Spleen (tissue), 11 donors: ENCODE measurements around the gene HCN3. TPM values are rescaled to one million over a fixed set of nuclear protein-coding genes. Genes with fewer than 3 reads are reported as not detected.

Source experiments
- DNase-seq: peaks from one replicate; pipeline ENCODE4 v3.0.0-alpha.2; 2020
- H3K27ac ChIP-seq, 8 donors: fragments of 200-600 bp; sonication (generic) in 7 of 8; 1 replicate in 4 of 8; 2 replicates in 4 of 8; pipeline versions ENCODE4 v1.5.0 to v1.8.0; 2016 to 2021; ENCODE audit warnings: inconsistent platforms in 4 of 8, mild to moderate bottlenecking in 4 of 8, moderate library complexity in 1 of 8
- H3K27me3 ChIP-seq, 7 donors: fragments of 200-600 bp; sonication (generic) in 6 of 7; replicated peaks in 1 of 7; 1 replicate in 4 of 7; 2 replicates in 3 of 7; pipeline versions ENCODE4 v1.5.0 to v1.8.0; 2016 to 2021; ENCODE audit warnings: inconsistent platforms in 3 of 7, mild to moderate bottlenecking in 1 of 7
- H3K36me3 ChIP-seq, 6 donors: fragments of 200-600 bp; sonication (generic) in 5 of 6; 1 replicate in 4 of 6; 2 replicates in 2 of 6; pipeline versions ENCODE4 v1.5.0 to v1.8.0; 2016 to 2021; ENCODE audit warnings: inconsistent platforms in 2 of 6
- H3K4me1 ChIP-seq, 6 donors: fragments of 200-600 bp; sonication (generic) in 5 of 6; 1 replicate in 3 of 6; 2 replicates in 3 of 6; pipeline versions ENCODE4 v1.5.0 to v1.8.0; 2016 to 2021; ENCODE audit warnings: inconsistent platforms in 3 of 6
- H3K4me3 ChIP-seq, 8 donors: fragments of 200-600 bp; sonication (generic) in 7 of 8; 1 replicate in 4 of 8; 2 replicates in 4 of 8; pipeline versions ENCODE4 v1.5.0 to v1.8.0; 2016 to 2021; ENCODE audit warnings: inconsistent platforms in 4 of 8, mild to moderate bottlenecking in 4 of 8, moderate library complexity in 2 of 8
- H3K9me3 ChIP-seq, 8 donors: fragments of 200-600 bp; sonication (generic) in 7 of 8; 1 replicate in 4 of 8; 2 replicates in 4 of 8; pipeline versions ENCODE4 v1.5.0 to v1.8.0; 2016 to 2021; ENCODE audit warnings: inconsistent platforms in 4 of 8
- CTCF ChIP-seq, 11 experiments: fragments of 200-600 bp in 7 of 11; fragments of 450-650 bp in 4 of 11; sonication (generic) in 4 of 11; IDR thresholded peaks in 8 of 11; conservative IDR thresholded peaks in 3 of 11; 1 replicate in 7 of 11; 2 replicates in 4 of 11; pipeline versions ENCODE4 v1.4.0 to v1.8.0; 2016 to 2021; ENCODE audit warnings: antibody characterized with exemption in 11 of 11, inconsistent platforms in 4 of 11, mild to moderate bottlenecking in 1 of 11
- POLR2A ChIP-seq, 3 donors: fragments of 450-650 bp; IDR thresholded peaks; one replicate each; pipeline ENCODE4 v1.5.1; 2017; ENCODE audit warnings: antibody characterized with exemption in 3 of 3, mild to moderate bottlenecking in 1 of 3
- POLR2AphosphoS5 ChIP-seq, 3 donors: sonication (generic); formaldehyde crosslinking; IDR thresholded peaks; one replicate each; pipeline ENCODE4 v1.5.1; 2017; ENCODE audit warnings: antibody characterized with exemption in 3 of 3
- WGBS, 5 donors: extraction: QIAGEN DNeasy Blood & Tissue Kit in 3 of 5; methylation state at CpG; one replicate each; pipeline versions ENCODE4 v1.1.5 to v1.1.7; 2013 to 2018; 5-methylcytosine and 5-hydroxymethylcytosine counted together
- intact Hi-C: fragments of 100-400 bp; cut with DNase I; formaldehyde crosslinking; loops from one replicate; pipeline ENCODE4 v1.15.0; 2023; ENCODE audit warnings: low total_unique reads
- polyA plus RNA-seq, 3 donors: library from polyadenylated mRNA; stranded (reverse); fragments of 200-250 nt; gene quantifications; one replicate each; pipeline ENCODE4 v1.2.1, GENCODE V29; 2013
- total RNA-seq, 7 donors: library from RNA; depleted of rRNA in 3 of 7; stranded (reverse); fragments of >200 nt in 3 of 7; fragmentation: NEBNext Ultra II Directional in 4 of 7; extraction: Animal tissue kit (Norgen Biotek cat#: 25700) in 4 of 7; gene quantifications; one replicate each; pipeline versions ENCODE4 v1.1.0 to v1.2.1, GENCODE V29; 2016 to 2021
- donor health status: healthy with polysubstance abuse.
- donor health status: DM: no; HTN: no; CAD: no; lungs with moderate emphysema.
- donor health status: DM: no; HTN: no; CAD: no.
- donor health status: Bipolar disorder and iron deficiency.
- donor health status: healthy.
- donor health status: DM: no; HTN: no; CAD: no.
- donor health status: DM: yes; HTN: yes; CAD: no.

HCN3 gene
- total and polyA plus RNA-seq, 10 donors: 0.65 to 3.3 (median 1.5) TPM

DNA sequence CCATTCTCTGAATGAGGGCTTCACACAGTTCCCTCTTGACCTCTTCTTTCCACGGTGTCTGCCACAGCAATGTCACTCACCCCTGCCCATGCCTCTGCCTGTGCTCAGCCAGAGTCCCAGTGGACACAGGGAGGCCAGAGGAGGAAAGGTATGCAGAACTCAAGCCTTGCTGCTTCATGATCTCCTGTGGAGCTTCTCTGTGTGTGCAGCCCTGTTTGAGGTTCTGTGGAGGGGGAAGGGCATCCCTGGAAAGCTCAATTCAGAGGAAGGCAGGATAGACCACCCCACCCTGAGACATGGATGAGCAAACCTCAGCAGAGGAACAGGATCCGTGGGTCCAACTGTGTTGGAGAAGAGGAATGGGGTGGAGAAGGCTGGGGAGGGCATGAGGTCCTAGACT, 2.0 kb downstream of the HCN3 start:
- no peaks in the 10 kb centered on the region for H3K9me3 ChIP-seq
- peaks cover 0 to 4% (median 0%) of the 10 kb centered on the region in 6 donors for H3K36me3 ChIP-seq
- peaks cover 10 to 29% (median 24%) of the 10 kb centered on the region in 6 donors for H3K4me1 ChIP-seq
- no peak overlapping the region for H3K4me3 ChIP-seq
- TF ChIP-seq POLR2AphosphoS5 (IDR thresholded peaks at IDR 0.05) (no peak), CTCF (IDR thresholded peaks at IDR 0.05 in 8 of 11, conservative IDR thresholded peaks at IDR 0.05 in 3 of 11) (no peak), POLR2A (IDR thresholded peaks at IDR 0.05) (no peak)
- intact Hi-C loops: loop anchor here (10.0 kb wide), 1 partner anchor 46 kb away; the partner anchor contains the start of gene RUSC1
- 80 to 91% (median 82%) methylated on average over 2 of the region's 2 CpGs for WGBS, 5 donors
- no peak for DNase-seq
- no peak overlapping the region for H3K27ac ChIP-seq
- H3K27me3 ChIP-seq: peaks cover 0 to 8% (median 0%) of the 10 kb centered on the region in 7 donors

DNA sequence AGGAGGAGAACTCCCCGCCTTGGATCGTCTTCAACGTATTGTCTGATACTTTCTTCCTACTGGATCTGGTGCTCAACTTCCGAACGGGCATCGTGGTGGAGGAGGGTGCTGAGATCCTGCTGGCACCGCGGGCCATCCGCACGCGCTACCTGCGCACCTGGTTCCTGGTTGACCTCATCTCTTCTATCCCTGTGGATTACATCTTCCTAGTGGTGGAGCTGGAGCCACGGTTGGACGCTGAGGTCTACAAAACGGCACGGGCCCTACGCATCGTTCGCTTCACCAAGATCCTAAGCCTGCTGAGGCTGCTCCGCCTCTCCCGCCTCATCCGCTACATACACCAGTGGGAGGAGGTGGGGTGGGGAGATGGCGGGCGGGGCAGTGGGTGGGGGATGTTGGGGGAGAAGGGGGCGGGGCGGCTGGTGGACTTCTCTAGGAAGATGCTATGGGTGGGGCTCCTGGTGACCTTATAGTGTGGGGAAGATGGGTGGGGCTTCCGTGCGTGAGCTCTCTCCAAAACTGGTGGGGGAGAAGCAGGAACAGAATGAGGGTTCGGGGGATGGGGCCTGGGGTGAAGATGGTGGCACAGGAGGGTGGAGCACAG, 5.3 kb downstream of the HCN3 start:
- Histone ChIP-seq H3K27me3 (peaks cover 0 to 5% (median 0%) of the 10 kb centered on the region in 7 donors), H3K4me1 (peaks cover 5 to 13% (median 10%) of the 10 kb centered on the region in 6 donors), H3K36me3 (peaks cover 0 to 4% (median 0%) of the 10 kb centered on the region in 6 donors), H3K4me3 (no peak overlapping the region), H3K9me3 (no peaks in the 10 kb centered on the region), H3K27ac (no peak overlapping the region)
- 93 to 97% (median 94%) methylated on average over 29 of the region's 29 CpGs for WGBS, 5 donors
- no peak for DNase-seq
- TF ChIP-seq CTCF (IDR thresholded peaks at IDR 0.05 in 8 of 11, conservative IDR thresholded peaks at IDR 0.05 in 3 of 11) (no peak), POLR2A (IDR thresholded peaks at IDR 0.05) (no peak), POLR2AphosphoS5 (IDR thresholded peaks at IDR 0.05) (no peak)
- intact Hi-C loops: no loop called here

- WGBS, 5 donors: 90 to 97% (median 93%) methylated on average over 12 of the region's 12 CpGs
- H3K27me3 ChIP-seq: no peaks in the 10 kb centered on the region
- peaks cover 0 to 4% (median 0%) of the 10 kb centered on the region in 6 donors for H3K36me3 ChIP-seq
- TF ChIP-seq POLR2AphosphoS5 (IDR thresholded peaks at IDR 0.05): no peak
- TF ChIP-seq POLR2A (IDR thresholded peaks at IDR 0.05): no peak
- TF ChIP-seq CTCF (IDR thresholded peaks at IDR 0.05 in 8 of 11, conservative IDR thresholded peaks at IDR 0.05 in 3 of 11): no peak
- no peak for DNase-seq
- no peaks in the 10 kb centered on the region for H3K9me3 ChIP-seq
- no peaks in the 10 kb centered on the region for H3K4me1 ChIP-seq
- no peak overlapping the region for H3K27ac ChIP-seq
- intact Hi-C loops: no loop called here
- no peak overlapping the region for H3K4me3 ChIP-seq
Measured at GRCh38 chr1:155284476-155284875, 7.2 kb downstream of the HCN3 start.

DNA sequence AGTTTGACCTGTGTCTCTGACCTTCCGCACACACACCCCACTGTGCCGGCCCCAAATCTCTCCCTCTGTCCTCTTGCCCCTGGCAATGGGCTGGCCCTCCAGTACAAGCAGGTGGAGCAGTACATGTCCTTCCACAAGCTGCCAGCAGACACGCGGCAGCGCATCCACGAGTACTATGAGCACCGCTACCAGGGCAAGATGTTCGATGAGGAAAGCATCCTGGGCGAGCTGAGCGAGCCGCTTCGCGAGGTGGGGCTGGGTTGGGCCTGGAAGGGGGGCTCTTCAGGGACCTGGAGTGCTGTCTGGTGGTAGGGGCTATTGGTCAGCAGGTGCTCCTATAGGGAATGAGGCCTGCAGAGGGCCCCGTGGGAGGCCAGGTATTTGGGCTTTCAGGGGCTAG, 7.8 kb downstream of the HCN3 start:
- Histone ChIP-seq H3K36me3 (peaks cover 0 to 4% (median 0%) of the 10 kb centered on the region in 6 donors), H3K4me1 (no peaks in the 10 kb centered on the region), H3K9me3 (no peaks in the 10 kb centered on the region), H3K27me3 (no peaks in the 10 kb centered on the region), H3K27ac (no peak overlapping the region), H3K4me3 (no peak overlapping the region)
- DNase-seq: no peak
- TF ChIP-seq POLR2A (IDR thresholded peaks at IDR 0.05) (no peak), POLR2AphosphoS5 (IDR thresholded peaks at IDR 0.05) (no peak), CTCF (IDR thresholded peaks at IDR 0.05 in 8 of 11, conservative IDR thresholded peaks at IDR 0.05 in 3 of 11) (no peak)
- intact Hi-C loops: no loop called here
- WGBS, 5 donors: 93 to 97% (median 94%) methylated on average over 10 to 14 of the region's 14 CpGs
